ENCODE results near the gene ZNF385C.

- TF ChIP-seq CTCF (IDR thresholded peaks at IDR 0.05; ENCODE audit: insufficient read depth, low read length) (no peak), REST (IDR thresholded peaks at IDR 0.05; ENCODE audit: insufficient replicate concordance, low read depth) (peak; percentile 74), POLR2AphosphoS5 (IDR thresholded peaks at IDR 0.05; ENCODE audit: low read depth) (no peak), GABPA (IDR thresholded peaks at IDR 0.05; ENCODE audit: low read depth) (no peak)
Measured at GRCh38 chr17:42052346-42052877, 45.9 kb downstream of the ZNF385C start.
